Heart right ventricle (tissue), 16 donors: Measurements from ENCODE around the gene NSFL1C. TPM values are rescaled to one million over a fixed set of nuclear protein-coding genes. Genes with fewer than 3 reads are reported as not detected.
"Not testable (repeated sequence)": the region's sequence is repeated elsewhere in the genome, so short reads cannot be mapped to it uniquely, and the experiment has no call there.

Source experiments
- ATAC-seq, 8 donors: fragments of 200-7000 bp; cut with Tn5 transposase; one replicate each; pipeline ENCODE4 v1.9.1; 2020; ENCODE audit warnings: mild to moderate bottlenecking in 8 of 8, moderate library complexity in 8 of 8, moderate number of reproducible peaks in 1 of 8
- DNase-seq, 2 donors: peaks; one replicate each; pipeline ENCODE4 v3.0.0-alpha.2; 2020
- H3K27ac ChIP-seq, 10 donors: fragments of 200-600 bp; sonication (generic) in 2 of 10; one replicate each; pipeline versions ENCODE4 v1.5.0 to v1.8.0; 2020 to 2022; ENCODE audit warnings: mild to moderate bottlenecking in 3 of 10
- H3K27me3 ChIP-seq, 7 donors: fragments of 200-600 bp; one replicate each; pipeline ENCODE4 v1.8.0; 2021 to 2022; ENCODE audit warnings: mild to moderate bottlenecking in 2 of 7
- H3K36me3 ChIP-seq, 9 donors: fragments of 200-600 bp; sonication (generic) in 1 of 9; one replicate each; pipeline versions ENCODE4 v1.5.0 to v1.8.0; 2020 to 2022; ENCODE audit warnings: mild to moderate bottlenecking in 2 of 9
- H3K4me1 ChIP-seq, 9 donors: fragments of 200-600 bp; sonication (generic) in 1 of 9; one replicate each; pipeline versions ENCODE4 v1.5.0 to v1.8.0; 2020 to 2022; ENCODE audit warnings: mild to moderate bottlenecking in 4 of 9
- H3K4me3 ChIP-seq, 10 donors: fragments of 200-600 bp; sonication (generic) in 2 of 10; one replicate each; pipeline versions ENCODE4 v1.5.0 to v1.8.0; 2020 to 2022; ENCODE audit warnings: mild to moderate bottlenecking in 7 of 10, moderate library complexity in 2 of 10
- H3K9me3 ChIP-seq, 11 donors: fragments of 200-600 bp in 10 of 11; sonication (generic) in 2 of 11; one replicate each; pipeline versions ENCODE4 v1.5.0 to v1.8.0; 2013 to 2022; ENCODE audit warnings: mild to moderate bottlenecking in 2 of 11, control low read depth in 1 of 11, moderate library complexity in 1 of 11
- CTCF ChIP-seq, 9 donors: fragments of 200-600 bp; sonication (generic) in 2 of 9; IDR thresholded peaks; one replicate each; pipeline versions ENCODE4 v1.5.0 to v1.8.0; 2021 to 2022; ENCODE audit warnings: antibody characterized with exemption in 9 of 9, mild to moderate bottlenecking in 5 of 9, moderate library complexity in 1 of 9
- WGBS, 2 donors: extraction: QIAGEN DNeasy Blood & Tissue Kit; methylation state at CpG; one replicate each; pipeline ENCODE4 v1.1.7; 2013; ENCODE audit warnings: inconsistent platforms in 1 of 2; 5-methylcytosine and 5-hydroxymethylcytosine counted together
- intact Hi-C, 10 donors: fragments of 100-400 bp; cut with DNase I; formaldehyde crosslinking; loops; one replicate each; pipeline versions ENCODE4 v1.11.1 to v1.14.2; 2022
- polyA plus RNA-seq, 2 donors: library from polyadenylated mRNA; stranded (reverse); fragments of 200-250 nt; gene quantifications; one replicate each; pipeline ENCODE4 v1.2.3, GENCODE V29; 2013
- total RNA-seq, 10 donors: library from RNA; stranded (reverse); fragmentation: NEBNext Ultra II Directional in 3 of 10; extraction: Animal tissue kit (Norgen Biotek cat#: 25700) in 3 of 10; gene quantifications; one replicate each; pipeline versions ENCODE4 v1.2.1 to v1.2.4, GENCODE V29; 2021 to 2023
- donor health status: Arrhythmogenic right ventricular cardiomyopathy.
- donor health status: ischemic (EF 13 %, LVEDD 7.1; RV severe dilation, severe dysfunction).
- donor health status: healthy with polysubstance abuse.
- donor health status: DM: no; HTN: yes; CAD: no.
- donor health status: DM: no; HTN: no; CAD: no.
- donor health status: ischemic (EF 25% LVEDD 6.9; RV normal size, moderate dysfunction).
- donor health status: ischemic (EF 25% LVEDD 5.7; RV mildly dilated, moderate dysfunction).
- donor health status: healthy.
- donor health status: DM: yes; HTN: yes; CAD: no.
- donor health status: Ischemic cardiomyopathy.
- donor health status: ischemic (EF 35%, LVEDD 5.7; RV mildly dilated, moderate dysfunction).
- donor health status: nonischemic (EF 11% LVEDD 7.7; RV severe dilation, severe dysfunction).
- donor health status: DM: yes; HTN: yes; CAD: no.
- donor health status: PGD.
- donor health status: ischemic (EF 29% LVEDD 5.4; RV normal size, mild dysfunction).
- donor health status: nonischemic (EF 23%, LVEDD 6.1; RV moderate dilation, normal function).

The NSFL1C gene
- total and polyA plus RNA-seq, 12 donors: 39.4 to 75.6 (median 62.7) TPM

DNA sequence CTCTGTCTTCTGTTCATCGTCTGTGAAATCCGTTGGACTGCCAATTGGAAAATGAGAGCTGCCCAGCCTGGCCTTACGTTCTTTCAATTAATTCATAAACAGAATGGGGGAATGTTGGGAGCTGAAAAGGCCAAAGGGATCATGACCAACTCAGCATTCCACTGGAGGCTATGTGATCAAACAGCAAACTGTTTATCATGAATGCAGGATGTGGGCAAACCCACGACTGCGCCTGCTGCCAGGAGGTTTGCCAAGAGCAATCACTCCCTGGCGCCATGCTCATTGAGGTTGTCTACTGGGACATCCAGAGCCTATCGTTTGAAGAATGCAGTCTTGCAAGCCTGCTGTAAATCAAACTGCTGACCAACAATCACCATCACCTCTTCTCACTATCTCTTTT, 64.5 kb downstream of the NSFL1C start:
- TF ChIP-seq CTCF (IDR thresholded peaks at IDR 0.05): no peak
- Histone ChIP-seq H3K27me3 (peaks cover 0 to 16% (median 10%) of the 10 kb centered on the region in 7 donors), H3K27ac (no peak overlapping the region), H3K9me3 (no peaks in the 10 kb centered on the region), H3K36me3 (no peaks in the 10 kb centered on the region), H3K4me3 (no peak overlapping the region), H3K4me1 (peaks cover 0 to 12% (median 6%) of the 10 kb centered on the region in 9 donors)
- intact Hi-C loops: no loop called here
- no peak for ATAC-seq
- DNase-seq: no peak
- 82 to 86% methylated on average over 7 of the region's 7 CpGs for WGBS, 2 donors

- peaks cover 0 to 23% (median 10%) of the 10 kb centered on the region in 7 donors for H3K27me3 ChIP-seq
- no peak for TF ChIP-seq CTCF (IDR thresholded peaks at IDR 0.05)
Measured at GRCh38 chr20:1401451-1401907, 65.2 kb downstream of the NSFL1C start.

GRCh38 chr20:1399678-1400366, 66.8 kb downstream of the NSFL1C start:
- ATAC-seq, H3K4me3 ChIP-seq, H3K9me3 ChIP-seq, DNase-seq, H3K36me3 ChIP-seq: not testable (repeated sequence)
- intact Hi-C loops: loop anchor here in 3 of 10 donors (2.0 to 5.0 kb wide), 2 partner anchors 87 to 88 kb away; no protein-coding TSS in a partner anchor
- 59 to 69% methylated on average over 8 of the region's 8 CpGs for WGBS, 2 donors
- peak overlapping the region in 1 of 10 donors; percentile 48 for H3K27ac ChIP-seq
- peaks cover 0 to 19% (median 6%) of the 10 kb centered on the region in 9 donors for H3K4me1 ChIP-seq
- peaks cover 0 to 26% (median 14%) of the 10 kb centered on the region in 7 donors for H3K27me3 ChIP-seq

More at GRCh38 chr20:1401451-1401907, 65.2 kb downstream of the NSFL1C start:
- ATAC-seq (no peak), DNase-seq (no peak)
- Histone ChIP-seq H3K27ac (no peak overlapping the region), H3K4me1 (peaks cover 0 to 17% (median 6%) of the 10 kb centered on the region in 9 donors), H3K9me3 (no peaks in the 10 kb centered on the region), H3K4me3 (no peak overlapping the region), H3K36me3 (no peaks in the 10 kb centered on the region)
- WGBS, 2 donors: 87 to 94% methylated on average over 3 of the region's 3 CpGs
- intact Hi-C loops: no loop called here

GRCh38 chr20:1398185-1398584, 68.5 kb downstream of the NSFL1C start:
- not testable (repeated sequence) for H3K27ac ChIP-seq, DNase-seq, ATAC-seq, H3K4me3 ChIP-seq, H3K36me3 ChIP-seq, H3K9me3 ChIP-seq
- WGBS, 2 donors: 64 to 68% methylated on average over 7 of the region's 7 CpGs
- Histone ChIP-seq H3K4me1 (peaks cover 5 to 32% (median 15%) of the 10 kb centered on the region in 9 donors), H3K27me3 (peaks cover 0 to 21% (median 14%) of the 10 kb centered on the region in 7 donors)
- intact Hi-C loops: loop anchor here in 3 of 10 donors (2.0 to 5.0 kb wide), 2 partner anchors 85 to 86 kb away; no protein-coding TSS in a partner anchor

DNA sequence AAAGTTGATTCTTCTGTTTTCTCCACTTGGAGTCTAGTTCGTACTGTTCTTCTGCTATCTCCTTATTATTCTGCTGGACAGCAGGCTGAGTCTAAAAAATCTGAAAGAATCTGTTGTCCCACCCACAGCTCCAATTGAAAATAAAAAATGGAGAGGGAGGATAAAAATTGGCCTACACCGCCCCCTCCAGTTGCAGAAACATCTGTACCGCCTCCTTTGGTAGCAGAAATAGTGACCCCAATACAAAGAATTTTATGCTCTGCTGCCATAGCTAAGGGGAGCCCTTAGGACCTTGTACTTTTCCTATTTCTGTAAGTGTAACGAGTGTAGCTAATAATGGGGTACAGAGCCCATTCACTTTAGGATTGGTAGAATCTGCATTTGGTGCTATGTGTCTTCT, 68.9 kb downstream of the NSFL1C start:
- peak in 7 of 9 donors; percentile 33 to 56 (median 48) for TF ChIP-seq CTCF (IDR thresholded peaks at IDR 0.05)
- Histone ChIP-seq H3K4me3 (no peak overlapping the region), H3K4me1 (peaks cover 6 to 34% (median 16%) of the 10 kb centered on the region in 9 donors), H3K27ac (no peak overlapping the region), H3K27me3 (peaks cover 0 to 17% (median 14%) of the 10 kb centered on the region in 7 donors), H3K36me3 (no peaks in the 10 kb centered on the region), H3K9me3 (no peaks in the 10 kb centered on the region)
- WGBS, 2 donors: 59 to 60% methylated on average over 4 of the region's 4 CpGs
- DNase-seq (no peak), ATAC-seq (no peak)
- intact Hi-C loops: loop anchor here in 4 of 10 donors (2.0 to 5.0 kb wide), 3 partner anchors 83 to 85 kb away; no protein-coding TSS in a partner anchor
